K562 (cell line): ENCODE measurements around the gene JMJD1C. TPM values are rescaled to one million over a fixed set of nuclear protein-coding genes. Genes with fewer than 3 reads are reported as not detected.

Experiments used
- ATAC-seq: fragments of 200-7000 bp; cut with Tn5 transposase; 3 replicates; pipeline ENCODE4 v1.9.1; 2020; ENCODE audit warnings: moderate library complexity
- BruUV-seq: library from RNA; stranded (reverse); fragments of 400-500 nt; replicated peaks from 2 replicates; lab custom pipeline; 2021; lab: Mats Ljungman, UMichigan
- CTCF ChIA-PET: fragments of 300-600 bp; formaldehyde crosslinking; extraction: SDS; loops from one replicate; lab custom pipeline; 2021; ENCODE audit warnings: low intra/inter-chr PET ratio; lab: Yijun Ruan, JAX
- POLR2A ChIA-PET: fragments of 300-600, 350-650 bp; sonication (Branson Sonifier 250); formaldehyde crosslinking; extraction: SDS; loops from one replicate; lab custom pipeline; 2021; ENCODE audit warnings: antibody characterized with exemption, inconsistent platforms; lab: Yijun Ruan, JAX
- DNase-seq, 4 experiments: peaks; one replicate each; pipeline versions ENCODE4 v3.0.0 to v3.0.0-alpha.2; 2011 to 2018; ENCODE audit warnings: low spot score in 3 of 4, mixed read lengths in 3 of 4; ENCODE audit errors: extremely low read depth in 1 of 4
- FAIRE-seq: peaks from 2 replicates; lab custom pipeline; 2011; peaks lifted over from hg19 to GRCh38; lab: Jason Lieb, UNC
- H2AFZ ChIP-seq: 2 replicates; pipeline ENCODE4 v1.6.0; 2011; ENCODE audit warnings: low read depth, low read length, control low read depth, inconsistent platforms
- H3K27ac ChIP-seq: fragments of 200-600 bp; 3 replicates; pipeline ENCODE4 v1.8.0; 2011; ENCODE audit warnings: low read depth, mild to moderate bottlenecking, control low read depth, inconsistent platforms, low read length, moderate library complexity, mixed read lengths; ENCODE audit errors: extremely low read depth
- H3K27me3 ChIP-seq, 2 experiments: fragments of 300-600 bp in 1 of 2; 2 replicates in 1 of 2; 3 replicates in 1 of 2; pipeline versions ENCODE4 v1.6.0 to v1.8.0; 2011; ENCODE audit warnings: inconsistent platforms in 2 of 2, low read length in 2 of 2, mild to moderate bottlenecking in 1 of 2, mixed read lengths in 1 of 2, moderate library complexity in 1 of 2; ENCODE audit not compliant: control insufficient read depth in 2 of 2, insufficient read depth in 2 of 2
- H3K36me3 ChIP-seq: fragments of 300-600 bp; 3 replicates; pipeline ENCODE4 v1.8.0; 2011; ENCODE audit warnings: mild to moderate bottlenecking, low read length, inconsistent platforms; ENCODE audit not compliant: control insufficient read depth, insufficient read depth
- H3K4me1 ChIP-seq, 2 experiments: fragments of 200-600 bp in 1 of 2; replicated peaks in 1 of 2; 2 replicates in 1 of 2; 3 replicates in 1 of 2; pipeline versions ENCODE4 v1.5.1 to v1.8.0; 2011; ENCODE audit warnings: inconsistent platforms in 2 of 2, low read length in 2 of 2, mild to moderate bottlenecking in 1 of 2, mixed read lengths in 1 of 2, moderate library complexity in 1 of 2; ENCODE audit not compliant: control insufficient read depth in 2 of 2, insufficient read depth in 2 of 2
- H3K4me2 ChIP-seq: 2 replicates; pipeline ENCODE4 v1.6.1; 2011; ENCODE audit warnings: low read length, control low read depth, inconsistent platforms, mixed read lengths; ENCODE audit not compliant: insufficient read depth
- H3K4me3 ChIP-seq: fragments of 200-600 bp; sonication (generic), shearing (Covaris generic); 2 replicates; pipeline ENCODE4 v1.5.1; 2016; ENCODE audit warnings: control low read depth, inconsistent platforms
- H3K79me2 ChIP-seq: fragments of 200-600 bp; 3 replicates; pipeline ENCODE4 v1.8.0; 2011; ENCODE audit warnings: low read length, inconsistent platforms; ENCODE audit not compliant: control insufficient read depth, insufficient read depth
- H3K9ac ChIP-seq, 2 experiments: 2 replicates each; pipeline versions ENCODE4 v1.6.0 to v1.6.1; 2011; ENCODE audit warnings: low read depth in 2 of 2, low read length in 2 of 2, control low read depth in 1 of 2, inconsistent platforms in 1 of 2, mild to moderate bottlenecking in 1 of 2, mixed read lengths in 1 of 2; ENCODE audit not compliant: insufficient read depth in 1 of 2
- H3K9me1 ChIP-seq: one replicate; pipeline ENCODE4 v1.6.0; 2011; ENCODE audit warnings: inconsistent platforms, mild to moderate bottlenecking, low read length, moderate library complexity; ENCODE audit not compliant: control insufficient read depth, insufficient read depth
- H3K9me3 ChIP-seq: replicated peaks from 2 replicates; pipeline ENCODE4 v1.5.1; 2011; ENCODE audit warnings: low read depth, low read length, inconsistent platforms; ENCODE audit not compliant: control insufficient read depth, insufficient read depth
- H4K20me1 ChIP-seq: replicated peaks from 2 replicates; pipeline ENCODE4 v1.6.1; 2011; ENCODE audit warnings: low read length, inconsistent platforms, mixed read lengths; ENCODE audit not compliant: control insufficient read depth, insufficient read depth
- ARHGAP35 ChIP-seq: fragments of 450-650 bp; IDR thresholded peaks from 2 replicates; pipeline ENCODE4 v1.6.1; 2018; ENCODE audit not compliant: partially characterized antibody
- CBX1 ChIP-seq: sonication (generic); IDR thresholded peaks from 2 replicates; pipeline ENCODE4 v1.6.1; 2016; ENCODE audit warnings: antibody characterized with exemption, low read depth, mild to moderate bottlenecking
- CEBPB ChIP-seq: fragments of 450-650 bp; IDR thresholded peaks from 2 replicates; pipeline ENCODE4 v1.6.1; 2016; ENCODE audit warnings: missing genetic modification characterization, missing compliant biosample characterization
- DIDO1 ChIP-seq: fragments of 450-650 bp; IDR thresholded peaks from 2 replicates; pipeline ENCODE4 v1.6.1; 2016; ENCODE audit warnings: low read depth, missing biosample characterization, missing genetic modification characterization
- HES1 ChIP-seq: fragments of 450-650 bp; IDR thresholded peaks from 2 replicates; pipeline ENCODE4 v1.6.1; 2016; ENCODE audit warnings: low read depth, mild to moderate bottlenecking, moderate library complexity
- HMBOX1 ChIP-seq: sonication (generic); IDR thresholded peaks from 2 replicates; pipeline ENCODE4 v1.6.1; 2016
- MCM7 ChIP-seq, 2 experiments: fragments of 450-650 bp; IDR thresholded peaks; 2 replicates each; pipeline ENCODE4 v1.6.1; 2016 to 2018
- MITF ChIP-seq: IDR thresholded peaks from 2 replicates; pipeline ENCODE4 v1.6.1; 2014; ENCODE audit warnings: antibody characterized with exemption
- NFIC ChIP-seq: fragments of 450-650 bp; IDR thresholded peaks from 2 replicates; pipeline ENCODE4 v1.6.1; 2017; ENCODE audit warnings: mild to moderate bottlenecking, inconsistent platforms
- NFIX ChIP-seq: fragments of 250-450 bp; sonication (Bioruptor Pico); IDR thresholded peaks from 2 replicates; pipeline ENCODE4 v1.4.0; 2020; ENCODE audit warnings: low read depth, mild to moderate bottlenecking, moderate library complexity
- PKNOX1 ChIP-seq: fragments of 450-650 bp; IDR thresholded peaks from 2 replicates; pipeline ENCODE4 v1.6.1; 2016
- POLR2H ChIP-seq: IDR thresholded peaks from 2 replicates; pipeline ENCODE4 v1.6.1; 2016; ENCODE audit warnings: missing genetic modification characterization, low read depth, mild to moderate bottlenecking, control low read depth, missing compliant biosample characterization, moderate library complexity
- PTRF ChIP-seq: fragments of 450-650 bp; IDR thresholded peaks from 2 replicates; pipeline ENCODE4 v1.6.1; 2016; ENCODE audit warnings: mild to moderate bottlenecking, missing genetic modification characterization, missing compliant biosample characterization
- RBBP5 ChIP-seq: fragments of 200-600 bp; sonication (generic); IDR thresholded peaks from 2 replicates; pipeline ENCODE4 v1.6.1; 2012; ENCODE audit warnings: borderline replicate concordance, mild to moderate bottlenecking, low read length, control low read depth, inconsistent platforms; ENCODE audit not compliant: insufficient read depth, poor library complexity, severe bottlenecking
- SMAD2 ChIP-seq: fragments of 150-350 bp; IDR thresholded peaks from 2 replicates; pipeline ENCODE4 v1.6.1; 2014; ENCODE audit warnings: low read depth, mild to moderate bottlenecking, low read length
- SPI1 ChIP-seq: IDR thresholded peaks from 2 replicates; pipeline ENCODE4 v1.6.1; 2011; ENCODE audit warnings: low read depth, low read length, control low read depth, borderline replicate concordance
- U2AF1 ChIP-seq: fragments of 200-400 bp; formaldehyde crosslinking; optimal IDR thresholded peaks from 2 replicates; pipeline ENCODE3; 2017; ENCODE audit warnings: mild to moderate bottlenecking, low read depth, low read length, moderate library complexity
- ZNF274 ChIP-seq: IDR thresholded peaks from 2 replicates; pipeline ENCODE4 v1.6.1; 2011; ENCODE audit warnings: low read depth, mild to moderate bottlenecking, low read length, moderate library complexity, borderline replicate concordance
- ZNF316 ChIP-seq: fragments of 450-650 bp; IDR thresholded peaks from 2 replicates; pipeline ENCODE4 v1.6.1; 2016
- ZNF75A ChIP-seq: fragments of 450-650 bp; formaldehyde crosslinking; IDR thresholded peaks from 2 replicates; pipeline ENCODE4 v1.4.0; 2020; ENCODE audit warnings: mild to moderate bottlenecking
- WGBS: fragments of 100-300 bp; shearing (Covaris generic); methylation state at CpG from one replicate; pipeline ENCODE4 v1.1.6; 2016; ENCODE audit warnings: low coverage, mixed read lengths; ENCODE audit not compliant: insufficient coverage; ENCODE audit errors: missing lambda C conversion rate; 5-methylcytosine and 5-hydroxymethylcytosine counted together
- in situ Hi-C: fragments of 300-500 bp; cut with MboI; formaldehyde crosslinking; loops from 4 replicates; pipeline ENCODE4 v1.15.0; 2018; ENCODE audit warnings: inconsistent platforms, mixed read lengths
- intact Hi-C: fragments of 100-400 bp; cut with micrococcal nuclease; formaldehyde crosslinking; loops from 2 replicates; pipeline ENCODE4 v1.14.2; 2022
- polyA plus RNA-seq, 8 experiments: library from polyadenylated mRNA; depleted of rRNA in 4 of 8; stranded (reverse) in 5 of 8; unstranded in 3 of 8; fragments of >200 nt; fragmentation: Nextera tagmentation in 2 of 8; fragmentation: Illumina TruSeq in 1 of 8; extraction: Ambion mirVana in 2 of 8; extraction: Trizol in 1 of 8; gene quantifications; 2 replicates each; pipeline versions ENCODE4 v1.2.1 to v1.2.3, GENCODE V29; 2011 to 2014; ENCODE audit warnings: inconsistent platforms in 1 of 8, missing spikeins in 1 of 8
- total RNA-seq, 7 experiments: library from RNA; depleted of rRNA in 6 of 7; stranded (reverse); fragments of >200 nt in 6 of 7; fragmentation: Illumina TruSeq in 2 of 7; extraction: Trizol in 2 of 7; gene quantifications; 2 replicates each; pipeline versions ENCODE4 v1.2.1 to v1.2.3, GENCODE V29; 2011 to 2021; ENCODE audit warnings: low replicate concordance in 1 of 7

JMJD1C gene
- total and polyA plus RNA-seq, 9 of the 15 experiments (the other 6 are each of a cell fraction or from before 2014, with no cell fraction given) = 25.3 to 68.0 (median 47.2) TPM

- H3K36me3 ChIP-seq = peaks cover 42% of the 10 kb centered on the region
- no peaks in the 10 kb centered on the region for H3K27me3 ChIP-seq
- no peak overlapping the region for H2AFZ ChIP-seq
- no peaks in the 10 kb centered on the region for H3K9me1 ChIP-seq
- peaks cover 4% of the 10 kb centered on the region for H4K20me1 ChIP-seq
- ChIA-PET POLR2A (interaction anchor here (0.9 to 5.8 kb wide), 7 partner anchors 9 to 373 kb away, joined by 3 to 60 read pairs (median 5); no protein-coding TSS in a partner anchor), CTCF (no interaction called here)
- intact Hi-C loops (no loop called here), in situ Hi-C loops (no loop called here)
- no peak for DNase-seq
- no peak overlapping the region for H3K4me2 ChIP-seq
- H3K9me3 ChIP-seq = no peaks in the 10 kb centered on the region
- BruUV-seq = no TSS peak
- peaks cover 6 to 12% of the 10 kb centered on the region in 2 experiments; a peak in 4 of 5 replicates for H3K4me1 ChIP-seq
- H3K4me3 ChIP-seq = no peak overlapping the region
- H3K79me2 ChIP-seq = peaks cover 96% of the 10 kb centered on the region
- no peak for FAIRE-seq
- H3K27ac ChIP-seq = no peak overlapping the region
- peak; percentile 3; the same call in 1 of the 3 replicates for ATAC-seq
- H3K9ac ChIP-seq = no peak overlapping the region
- 53% methylated on average over 3 of the region's 3 CpGs for WGBS
- TF ChIP-seq SPI1 = peak; percentile 63; the same call in 1 of the 2 replicates
- no peak for TF ChIP-seq MITF
- no peak for TF ChIP-seq POLR2H
- TF ChIP-seq ARHGAP35 = no peak
- TF ChIP-seq PKNOX1 = peak; percentile 67; the same call in 1 of the 2 replicates
- no peak for TF ChIP-seq SMAD2
- no peak for TF ChIP-seq HES1
- peak; percentile 81 for TF ChIP-seq CEBPB (tag)
- TF ChIP-seq MCM7 (IDR thresholded peaks at IDR 0.05) = no peak
- no peak for TF ChIP-seq HMBOX1
- no peak for TF ChIP-seq ZNF75A (CRISPR knock-in tag)
- TF ChIP-seq CBX1 = no peak
- TF ChIP-seq NFIC = peak; percentile 64
- no peak for TF ChIP-seq U2AF1
- TF ChIP-seq DIDO1 (tag) = no peak
- peak; percentile 20; the same call in 1 of the 2 replicates for TF ChIP-seq ZNF316
- no peak for TF ChIP-seq PTRF (tag)
- no peak for TF ChIP-seq ZNF274
- no peak for TF ChIP-seq RBBP5
- no peak for TF ChIP-seq NFIX (CRISPR knock-in tag)
These were observed 209.6 kb downstream of the JMJD1C start for GRCh38 chr10:63256009-63256773.
